Hepatocyte (in vitro differentiated cells): ENCODE measurements around the gene LEMD2.

Source experiments
- EZH2 ChIP-seq: fragments of 200-600 bp; sonication (generic); IDR thresholded peaks from 2 replicates; pipeline ENCODE4 v1.6.1; 2016; ENCODE audit warnings: antibody characterized with exemption, mild to moderate bottlenecking, borderline replicate concordance
- EZH2phosphoT487 ChIP-seq: fragments of 200-600 bp; sonication (generic); IDR thresholded peaks from one replicate; pipeline ENCODE4 v1.6.1; 2018; ENCODE audit warnings: antibody characterized with exemption, mild to moderate bottlenecking, low read depth, moderate library complexity; ENCODE audit not compliant: unreplicated experiment, severe bottlenecking
- TF ChIP-seq, protein P1 (sequence below): fragments of 200-600 bp; sonication (generic); IDR thresholded peaks from 2 replicates; pipeline ENCODE4 v1.5.1; 2016; ENCODE audit warnings: antibody characterized with exemption, mild to moderate bottlenecking; ENCODE audit not compliant: poor library complexity

DNA sequence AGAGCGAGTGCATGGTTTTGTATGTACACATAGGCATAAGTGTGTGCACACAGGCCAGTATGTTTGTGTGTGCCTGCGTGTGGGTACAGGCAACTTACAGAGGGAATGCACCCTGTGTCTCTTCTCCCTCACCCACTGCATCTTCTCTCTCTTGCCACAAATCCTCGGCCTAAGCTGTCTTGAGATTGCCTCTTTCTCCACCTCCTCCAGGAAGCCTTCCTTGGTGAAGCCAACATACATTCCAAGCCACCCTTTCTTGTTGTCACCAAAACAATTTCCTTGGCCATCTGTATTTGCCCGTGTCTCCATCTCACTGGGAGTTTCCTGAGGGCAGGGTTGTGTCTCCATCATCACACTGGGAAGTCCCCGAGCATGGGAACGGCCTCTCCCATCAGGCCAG lies 44.7 kb upstream of the LEMD2 start:
- TF ChIP-seq, protein P1, sequence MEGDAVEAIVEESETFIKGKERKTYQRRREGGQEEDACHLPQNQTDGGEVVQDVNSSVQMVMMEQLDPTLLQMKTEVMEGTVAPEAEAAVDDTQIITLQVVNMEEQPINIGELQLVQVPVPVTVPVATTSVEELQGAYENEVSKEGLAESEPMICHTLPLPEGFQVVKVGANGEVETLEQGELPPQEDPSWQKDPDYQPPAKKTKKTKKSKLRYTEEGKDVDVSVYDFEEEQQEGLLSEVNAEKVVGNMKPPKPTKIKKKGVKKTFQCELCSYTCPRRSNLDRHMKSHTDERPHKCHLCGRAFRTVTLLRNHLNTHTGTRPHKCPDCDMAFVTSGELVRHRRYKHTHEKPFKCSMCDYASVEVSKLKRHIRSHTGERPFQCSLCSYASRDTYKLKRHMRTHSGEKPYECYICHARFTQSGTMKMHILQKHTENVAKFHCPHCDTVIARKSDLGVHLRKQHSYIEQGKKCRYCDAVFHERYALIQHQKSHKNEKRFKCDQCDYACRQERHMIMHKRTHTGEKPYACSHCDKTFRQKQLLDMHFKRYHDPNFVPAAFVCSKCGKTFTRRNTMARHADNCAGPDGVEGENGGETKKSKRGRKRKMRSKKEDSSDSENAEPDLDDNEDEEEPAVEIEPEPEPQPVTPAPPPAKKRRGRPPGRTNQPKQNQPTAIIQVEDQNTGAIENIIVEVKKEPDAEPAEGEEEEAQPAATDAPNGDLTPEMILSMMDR = no peak
- TF ChIP-seq EZH2phosphoT487 = no peak
- TF ChIP-seq EZH2 = no peak
